Suprapubic skin (tissue), 4 donors: ENCODE results near the gene SNRPA1. TPM values are rescaled to one million over a fixed set of nuclear protein-coding genes. Genes with fewer than 3 reads are reported as not detected.

Source experiments
- DNase-seq, 2 donors: peaks; one replicate each; pipeline ENCODE4 v3.0.0-alpha.2; 2019; ENCODE audit warnings: low spot score in 2 of 2
- H3K27ac ChIP-seq: fragments of 200-600 bp; sonication (generic); one replicate; pipeline ENCODE4 v1.5.1; 2019
- H3K27me3 ChIP-seq: fragments of 200-600 bp; sonication (generic); one replicate; pipeline ENCODE4 v1.5.1; 2019
- H3K36me3 ChIP-seq: fragments of 200-600 bp; sonication (generic); one replicate; pipeline ENCODE4 v1.5.1; 2019
- H3K4me1 ChIP-seq: fragments of 200-600 bp; sonication (generic); one replicate; pipeline ENCODE4 v1.5.1; 2019
- H3K4me3 ChIP-seq: fragments of 200-600 bp; sonication (generic); one replicate; pipeline ENCODE4 v1.5.1; 2019; ENCODE audit warnings: mild to moderate bottlenecking
- H3K9me3 ChIP-seq: fragments of 200-600 bp; sonication (generic); one replicate; pipeline ENCODE4 v1.5.1; 2019
- EP300 ChIP-seq: sonication (generic); formaldehyde crosslinking; IDR thresholded peaks from one replicate; pipeline ENCODE4 v1.6.1; 2017; ENCODE audit warnings: antibody characterized with exemption
- POLR2A ChIP-seq, 2 donors: fragments of 450-650 bp; IDR thresholded peaks; one replicate each; pipeline ENCODE4 v1.6.1; 2017; ENCODE audit warnings: antibody characterized with exemption in 2 of 2, mild to moderate bottlenecking in 2 of 2, moderate library complexity in 2 of 2
- POLR2AphosphoS5 ChIP-seq, 3 donors: sonication (generic); formaldehyde crosslinking; IDR thresholded peaks; one replicate each; pipeline ENCODE4 v1.6.1; 2017; ENCODE audit warnings: antibody characterized with exemption in 3 of 3
- WGBS: methylation state at CpG from one replicate; pipeline ENCODE4 v1.1.5; 2018; 5-methylcytosine and 5-hydroxymethylcytosine counted together
- total RNA-seq, 4 donors: library from RNA; depleted of rRNA; stranded (reverse); fragments of >200 nt; gene quantifications; one replicate each; pipeline ENCODE4 v1.1.0, GENCODE V29; 2016
- TF ChIP-seq, protein P1 (sequence below), 2 donors: fragments of 200-600 bp in 1 of 2; fragments of 450-650 bp in 1 of 2; sonication (generic) in 1 of 2; IDR thresholded peaks; one replicate each; pipeline ENCODE4 v1.5.1; 2016 to 2019; ENCODE audit warnings: antibody characterized with exemption in 2 of 2, mild to moderate bottlenecking in 1 of 2, moderate library complexity in 1 of 2

SNRPA1 gene
- total RNA-seq, 4 donors from 2014 or later = 43.1 to 122 (median 48.2) TPM

DNA sequence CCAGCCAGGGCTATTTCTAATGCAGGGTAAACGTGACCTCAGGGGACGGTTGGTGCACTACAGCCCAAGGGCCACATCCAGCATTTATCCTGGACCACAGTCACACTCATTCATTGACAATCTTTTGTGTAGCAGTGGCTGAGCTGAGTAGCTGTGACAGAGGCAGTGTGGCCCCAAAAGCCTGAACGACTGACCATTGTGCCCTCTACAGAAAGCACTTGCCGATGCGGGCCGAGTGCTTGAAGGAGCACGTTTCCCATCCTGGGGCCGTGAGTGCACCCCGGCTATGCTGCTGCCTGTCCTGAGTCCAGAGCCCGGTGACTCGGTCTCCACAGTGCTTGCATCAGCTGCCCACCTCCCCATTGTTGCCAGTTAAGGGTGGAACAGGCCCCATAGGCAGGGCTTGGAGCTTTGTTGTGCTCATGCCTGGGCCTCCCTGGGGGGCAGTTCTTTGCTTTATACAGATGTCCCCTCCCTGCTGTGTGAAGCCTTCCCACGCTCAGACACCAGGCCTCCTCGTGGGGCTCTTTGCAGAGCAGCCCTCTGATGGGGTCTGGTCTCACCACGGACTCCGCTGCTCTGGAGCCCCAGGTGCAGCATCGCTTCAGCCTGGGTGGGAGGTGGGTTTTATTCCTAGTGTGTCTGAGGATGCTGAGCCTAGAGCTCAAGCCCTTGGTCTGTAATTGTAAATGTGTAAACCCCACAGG, 13.0 kb upstream of the SNRPA1 start:
- H3K9me3 ChIP-seq = no peaks in the 10 kb centered on the region
- peak in 1 of 2 donors; percentile 71 for DNase-seq
- H3K27me3 ChIP-seq = peaks cover 9% of the 10 kb centered on the region
- no peak overlapping the region for H3K27ac ChIP-seq
- H3K36me3 ChIP-seq = no peaks in the 10 kb centered on the region
- TF ChIP-seq, protein P1, sequence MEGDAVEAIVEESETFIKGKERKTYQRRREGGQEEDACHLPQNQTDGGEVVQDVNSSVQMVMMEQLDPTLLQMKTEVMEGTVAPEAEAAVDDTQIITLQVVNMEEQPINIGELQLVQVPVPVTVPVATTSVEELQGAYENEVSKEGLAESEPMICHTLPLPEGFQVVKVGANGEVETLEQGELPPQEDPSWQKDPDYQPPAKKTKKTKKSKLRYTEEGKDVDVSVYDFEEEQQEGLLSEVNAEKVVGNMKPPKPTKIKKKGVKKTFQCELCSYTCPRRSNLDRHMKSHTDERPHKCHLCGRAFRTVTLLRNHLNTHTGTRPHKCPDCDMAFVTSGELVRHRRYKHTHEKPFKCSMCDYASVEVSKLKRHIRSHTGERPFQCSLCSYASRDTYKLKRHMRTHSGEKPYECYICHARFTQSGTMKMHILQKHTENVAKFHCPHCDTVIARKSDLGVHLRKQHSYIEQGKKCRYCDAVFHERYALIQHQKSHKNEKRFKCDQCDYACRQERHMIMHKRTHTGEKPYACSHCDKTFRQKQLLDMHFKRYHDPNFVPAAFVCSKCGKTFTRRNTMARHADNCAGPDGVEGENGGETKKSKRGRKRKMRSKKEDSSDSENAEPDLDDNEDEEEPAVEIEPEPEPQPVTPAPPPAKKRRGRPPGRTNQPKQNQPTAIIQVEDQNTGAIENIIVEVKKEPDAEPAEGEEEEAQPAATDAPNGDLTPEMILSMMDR (IDR thresholded peaks at IDR 0.05) = no peak
- TF ChIP-seq EP300 (no peak), POLR2AphosphoS5 (IDR thresholded peaks at IDR 0.05) (no peak), POLR2A (IDR thresholded peaks at IDR 0.05) (no peak)
- no peak overlapping the region for H3K4me3 ChIP-seq
- 93% methylated on average over 10 of the region's 16 CpGs for WGBS
- H3K4me1 ChIP-seq = no peaks in the 10 kb centered on the region

DNA sequence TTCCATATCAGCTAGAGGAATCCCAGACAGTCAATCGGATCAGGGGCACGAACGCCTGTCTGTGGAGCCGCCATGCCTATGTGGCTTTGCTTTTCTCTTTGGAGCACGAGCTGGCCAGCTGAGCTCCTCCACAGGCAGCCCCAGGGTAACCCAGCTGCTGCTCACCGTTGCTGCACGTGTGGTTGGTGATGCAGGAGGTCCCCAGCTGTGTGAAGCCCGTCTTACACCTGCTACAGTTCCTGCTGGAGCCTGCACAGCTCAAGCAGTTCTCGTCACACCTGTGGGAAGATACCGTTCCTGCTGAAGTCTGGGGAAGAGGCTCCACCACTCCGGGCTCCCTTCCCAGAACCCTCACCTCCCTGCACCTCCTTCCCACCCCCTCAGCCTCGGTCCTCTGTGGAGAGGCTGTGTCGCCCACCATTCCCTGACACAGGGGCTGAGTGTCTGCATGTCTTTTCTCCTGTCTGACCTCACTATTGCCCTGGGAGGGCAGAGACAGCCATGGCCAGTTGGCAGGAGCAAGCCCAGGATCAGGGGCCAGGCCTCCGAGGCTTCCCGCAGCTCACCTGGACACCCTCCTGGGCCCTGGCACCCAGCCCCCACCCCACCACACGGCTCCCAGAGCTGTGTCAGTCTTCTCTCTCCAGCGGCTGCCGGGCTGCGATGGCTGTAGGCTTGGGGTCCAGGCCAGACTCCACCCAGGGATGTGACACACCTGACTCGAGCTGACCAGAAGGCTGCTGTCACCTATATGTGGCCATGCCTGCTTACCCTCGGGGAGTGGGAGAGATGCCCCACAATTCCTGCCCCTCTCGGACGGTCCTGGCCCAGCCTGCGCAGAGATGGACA, 12.2 kb upstream of the SNRPA1 start:
- Histone ChIP-seq H3K27ac (no peak overlapping the region), H3K9me3 (no peaks in the 10 kb centered on the region), H3K27me3 (peaks cover 9% of the 10 kb centered on the region), H3K4me3 (no peak overlapping the region), H3K36me3 (no peaks in the 10 kb centered on the region), H3K4me1 (no peaks in the 10 kb centered on the region)
- no peak for DNase-seq
- 53% methylated on average over 13 of the region's 24 CpGs for WGBS
- TF ChIP-seq POLR2A (IDR thresholded peaks at IDR 0.05) = no peak
- no peak for TF ChIP-seq EP300
- no peak for TF ChIP-seq POLR2AphosphoS5 (IDR thresholded peaks at IDR 0.05)
- TF ChIP-seq, protein P1 (IDR thresholded peaks at IDR 0.05) = no peak

DNA sequence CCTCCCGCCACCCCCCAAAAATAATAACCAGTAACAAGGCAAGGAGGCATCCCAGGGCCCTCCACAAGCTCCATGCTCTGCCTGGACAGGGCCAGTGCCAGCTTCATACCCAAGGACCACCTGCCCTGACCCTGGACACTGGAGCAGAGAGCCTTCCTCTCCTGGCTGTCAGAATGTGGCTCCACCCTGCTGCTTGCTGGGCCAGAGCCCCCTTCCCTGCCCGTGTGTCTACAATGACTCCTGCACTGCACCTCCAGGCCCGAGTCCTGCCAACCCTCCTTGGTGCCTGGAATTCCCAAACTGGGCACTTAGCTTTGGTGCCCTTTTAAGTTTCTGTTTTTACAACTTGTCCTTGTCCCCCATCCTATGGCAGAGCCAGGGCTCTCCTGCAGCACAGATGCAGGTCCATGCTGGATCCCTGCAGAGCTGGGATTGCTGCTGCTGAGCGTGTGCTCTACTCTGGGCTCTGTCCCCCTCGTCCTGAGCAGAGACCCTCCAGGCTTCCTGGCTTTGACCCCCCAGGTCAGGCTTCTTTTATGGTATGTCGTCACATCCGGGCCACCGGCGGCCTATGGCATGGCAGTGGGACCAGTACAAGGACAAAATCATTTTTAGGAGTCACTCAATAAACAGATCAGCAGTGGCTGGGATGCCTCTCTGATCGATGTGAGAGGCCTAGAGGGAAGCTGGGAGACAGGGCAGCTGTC, 11.4 kb upstream of the SNRPA1 start:
- peaks cover 9% of the 10 kb centered on the region for H3K27me3 ChIP-seq
- no peak for DNase-seq
- WGBS = 87% methylated on average over 9 of the region's 10 CpGs
- H3K4me1 ChIP-seq = no peaks in the 10 kb centered on the region
- H3K27ac ChIP-seq = no peak overlapping the region
- H3K36me3 ChIP-seq = no peaks in the 10 kb centered on the region
- no peak overlapping the region for H3K4me3 ChIP-seq
- TF ChIP-seq, protein P1 (IDR thresholded peaks at IDR 0.05) = no peak
- TF ChIP-seq EP300 = no peak
- TF ChIP-seq POLR2AphosphoS5 (IDR thresholded peaks at IDR 0.05) = no peak
- no peak for TF ChIP-seq POLR2A (IDR thresholded peaks at IDR 0.05)
- no peaks in the 10 kb centered on the region for H3K9me3 ChIP-seq

DNA sequence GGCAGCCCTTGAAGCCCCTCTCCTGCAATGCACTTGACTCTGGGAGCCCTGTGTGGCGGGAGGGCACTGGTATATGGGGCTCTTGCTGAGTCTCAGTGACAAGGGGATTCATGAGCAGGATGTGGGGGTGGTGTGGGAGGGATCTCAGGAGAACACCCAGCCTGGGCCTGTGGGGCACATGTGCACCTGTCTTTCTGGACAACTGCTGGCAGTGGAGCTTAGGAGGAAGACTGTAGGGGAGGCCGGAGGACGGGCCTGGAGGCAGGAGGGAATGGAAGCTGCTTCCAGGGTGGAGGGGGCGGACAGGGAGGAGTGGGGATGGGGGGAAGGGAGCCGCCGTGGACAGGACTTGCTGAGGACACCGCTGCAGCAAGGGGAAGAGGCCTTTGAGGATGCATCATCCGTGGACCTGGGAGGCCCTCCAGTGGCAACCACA, 10.8 kb upstream of the SNRPA1 start:
- H3K36me3 ChIP-seq = no peaks in the 10 kb centered on the region
- H3K27ac ChIP-seq = no peak overlapping the region
- no peaks in the 10 kb centered on the region for H3K9me3 ChIP-seq
- no peak for DNase-seq
- H3K27me3 ChIP-seq = peaks cover 9% of the 10 kb centered on the region
- H3K4me3 ChIP-seq = no peak overlapping the region
- no peak for TF ChIP-seq EP300
- TF ChIP-seq, protein P1 (IDR thresholded peaks at IDR 0.05) = no peak
- TF ChIP-seq POLR2A (IDR thresholded peaks at IDR 0.05) = no peak
- no peak for TF ChIP-seq POLR2AphosphoS5 (IDR thresholded peaks at IDR 0.05)
- WGBS = 93% methylated on average over 8 of the region's 8 CpGs
- no peaks in the 10 kb centered on the region for H3K4me1 ChIP-seq
